T47D (cell line): ENCODE results near the gene FKBP5.
A peak's percentile ranks its signal among the peaks of the same experiment; 100 is the strongest.
"Not testable (repeated sequence)": the region's sequence is repeated elsewhere in the genome, so short reads cannot be mapped to it uniquely, and the experiment has no call there.

Experiments
- DNase-seq, 2 experiments: peaks; one replicate each; pipeline versions ENCODE4 v3.0.0 to v3.0.0-alpha.2; 2011 to 2012; ENCODE audit warnings: low read depth in 1 of 2, low spot score in 1 of 2
- JUND ChIP-seq: IDR thresholded peaks from 2 replicates; pipeline ENCODE4 v1.6.1; 2012; ENCODE audit warnings: low read depth
- in situ Hi-C: cut with HindIII; loops from 2 replicates; pipeline ENCODE4 v1.10.0; 2016; ENCODE audit warnings: low sequenced_read_pairs, low pct_unique_long_range_greater_than_20kb

FKBP5 gene

DNA sequence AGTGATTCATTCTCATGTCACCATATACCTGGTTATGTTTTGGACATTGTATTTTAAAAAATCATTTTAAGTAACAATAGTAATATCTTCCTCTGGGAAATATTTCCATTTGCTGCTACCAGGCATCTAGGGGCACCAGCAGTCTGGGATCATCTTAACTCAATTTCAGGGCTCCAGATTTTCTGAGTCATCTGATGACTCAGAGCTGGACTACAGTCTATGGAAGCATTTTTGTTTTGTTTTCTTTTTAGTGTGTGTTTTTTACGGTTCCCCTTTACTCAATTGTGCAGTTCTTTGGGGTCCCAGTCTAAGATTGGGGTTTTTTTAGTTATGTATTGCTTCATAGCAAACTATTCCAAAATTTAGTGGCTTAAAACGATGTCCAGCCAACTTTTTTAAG is 5.7 kb upstream of the FKBP5 start:
- DNase-seq = no peak
- TF ChIP-seq JUND = no peak
- in situ Hi-C loops = no loop called here

- DNase-seq = no peak
- TF ChIP-seq JUND = no peak
- in situ Hi-C loops = no loop called here
These were observed 2.5 kb upstream of the FKBP5 start for GRCh38 chr6:35691027-35691824.

- in situ Hi-C loops = no loop called here
- no peak for TF ChIP-seq JUND
- no peak for DNase-seq
These were observed 1.8 kb upstream of the FKBP5 start for GRCh38 chr6:35690484-35690883.

GRCh38 chr6:35690006-35690405 is 1.3 kb upstream of the FKBP5 start:
- in situ Hi-C loops = not testable (repeated sequence)

GRCh38 chr6:35687658-35688604 is 784 bp downstream of the FKBP5 start:
- in situ Hi-C loops = no loop called here
- peak; percentile 16 to 79 for DNase-seq
- no peak for TF ChIP-seq JUND

More at GRCh38 chr6:35690006-35690405, 1.3 kb upstream of the FKBP5 start:
- not testable (repeated sequence) for DNase-seq

DNA sequence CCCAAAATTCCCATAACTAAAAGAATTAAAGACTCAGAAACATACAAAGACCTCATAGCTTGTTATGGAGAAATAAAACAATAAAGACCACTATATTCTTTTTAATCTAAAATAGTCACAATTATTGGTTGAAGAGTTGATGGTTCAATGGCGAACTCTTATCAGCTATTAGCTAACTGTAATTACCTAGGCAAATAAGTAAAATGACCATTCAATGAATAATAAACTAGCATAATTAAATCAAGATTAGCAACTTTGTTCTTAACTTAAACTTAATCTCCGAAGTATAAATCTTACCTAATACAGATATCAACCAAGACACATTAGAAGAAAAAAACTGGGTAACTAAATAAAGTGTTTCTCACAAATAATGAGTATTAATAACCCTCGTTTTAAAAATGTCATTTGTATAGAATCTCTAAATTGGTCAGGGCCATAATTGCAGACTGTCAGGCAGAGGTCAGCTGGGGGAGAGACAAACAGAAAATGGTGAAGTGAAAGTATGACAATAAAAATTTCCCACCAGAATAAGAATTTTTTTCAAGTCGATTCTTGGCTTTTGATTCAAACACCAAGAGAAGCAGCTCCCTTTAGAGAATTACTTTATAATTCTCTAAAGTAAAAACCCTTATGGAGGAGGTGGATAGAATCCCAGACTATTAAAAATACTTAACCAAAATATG is 1.7 kb downstream of the FKBP5 start:
- in situ Hi-C loops = no loop called here
- no peak for DNase-seq
- no peak for TF ChIP-seq JUND

DNA sequence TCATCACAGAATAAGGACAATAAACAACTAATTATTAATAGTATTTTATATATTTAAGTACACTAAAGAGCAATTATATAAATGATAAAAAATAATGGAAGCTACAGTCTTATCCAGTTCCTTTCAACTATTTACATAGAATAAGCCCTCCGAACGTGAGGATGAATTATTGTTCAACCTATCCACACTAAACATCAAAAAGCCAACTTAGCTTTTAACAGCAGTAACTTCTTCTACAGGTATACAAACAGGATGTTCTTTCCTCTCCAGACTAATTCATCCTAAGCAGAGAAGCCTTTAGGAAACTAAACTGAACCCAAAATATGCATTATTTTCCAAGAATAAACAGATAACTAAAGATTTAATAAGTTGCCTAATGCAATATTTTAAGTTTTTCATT is 2.3 kb downstream of the FKBP5 start:
- DNase-seq = no peak
- TF ChIP-seq JUND = no peak
- in situ Hi-C loops = no loop called here

GRCh38 chr6:35683267-35683666 is 5.4 kb downstream of the FKBP5 start:
- TF ChIP-seq JUND = no peak
- in situ Hi-C loops = no loop called here
- DNase-seq = no peak

DNA sequence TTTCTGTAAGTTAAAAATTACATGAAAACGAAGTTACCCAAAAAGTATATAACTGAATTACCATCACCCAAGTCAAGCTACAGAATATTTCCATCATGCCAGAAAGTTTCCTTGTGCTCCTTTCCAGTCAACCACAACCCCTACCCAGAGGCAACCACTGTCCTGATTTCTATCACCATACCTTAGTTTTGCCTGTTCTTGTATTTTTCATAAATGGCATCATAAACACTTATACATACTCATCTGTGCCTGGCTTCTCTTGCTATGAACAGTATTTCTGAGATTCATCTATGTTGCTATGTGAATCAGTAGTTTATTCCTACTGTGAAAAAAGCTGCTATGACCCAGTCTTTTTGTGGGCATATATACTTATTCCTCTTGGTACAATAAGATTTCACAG is 7.4 kb downstream of the FKBP5 start:
- DNase-seq = no peak
- no peak for TF ChIP-seq JUND
- in situ Hi-C loops = no loop called here

DNA sequence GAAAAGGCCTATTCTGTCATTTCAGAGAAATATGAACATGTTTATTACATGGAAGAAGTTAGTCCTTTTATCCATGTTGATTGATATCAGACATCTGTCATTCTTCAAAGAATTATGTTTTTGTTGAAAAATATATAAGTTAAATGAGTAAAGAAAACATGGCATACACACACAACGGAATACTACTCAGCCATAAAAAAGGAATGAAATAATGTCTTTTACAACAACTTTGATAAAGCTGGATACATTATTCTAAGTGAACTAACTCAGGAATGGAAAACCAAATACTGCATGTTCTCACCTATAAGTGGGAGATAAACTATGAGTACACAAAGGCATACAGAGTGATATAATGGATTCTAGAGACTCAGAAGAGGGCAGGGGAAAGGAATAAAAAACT is 9.3 kb downstream of the FKBP5 start:
- TF ChIP-seq JUND = no peak
- no peak for DNase-seq
- in situ Hi-C loops = no loop called here

GRCh38 chr6:35678814-35679213 is 9.9 kb downstream of the FKBP5 start:
- TF ChIP-seq JUND = no peak
- in situ Hi-C loops = no loop called here
- no peak for DNase-seq

DNA sequence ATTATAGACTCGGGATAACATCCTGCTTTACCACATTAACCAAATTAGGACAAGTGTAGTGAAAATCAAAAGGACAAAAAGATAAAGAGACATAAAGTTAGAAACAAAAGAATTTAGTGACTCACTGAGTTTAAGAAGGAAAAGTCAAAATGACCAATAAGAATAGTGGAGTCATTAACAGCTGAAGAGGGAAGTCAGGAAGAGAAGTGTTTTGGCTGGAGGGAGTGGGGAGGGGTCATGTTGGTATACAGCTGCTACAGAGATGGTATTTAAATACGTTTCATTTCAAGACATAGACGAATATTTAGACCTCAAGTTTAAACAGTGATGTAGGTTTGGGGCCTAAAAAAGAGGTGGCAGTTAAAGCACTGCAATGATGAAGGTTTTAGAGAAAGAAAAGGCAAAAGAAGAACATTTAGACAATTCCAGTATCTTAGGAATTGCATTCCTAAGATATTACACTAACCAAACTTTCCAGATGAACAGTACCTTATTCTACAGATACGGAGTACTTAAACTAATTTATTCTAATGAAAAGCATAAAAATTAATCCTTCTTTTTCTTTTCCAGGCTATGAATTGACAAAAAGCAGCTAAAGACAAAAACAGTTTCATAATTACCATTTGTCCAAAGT is 10.6 kb downstream of the FKBP5 start:
- TF ChIP-seq JUND = no peak
- in situ Hi-C loops = no loop called here
- DNase-seq = no peak
